ENCODE data around the gene ABLIM2.

Gene ABLIM2

GRCh38 chr4:8085491-8086117 lies 73.0 kb downstream of the ABLIM2 start:
- H2AFZ ChIP-seq (ENCODE audit: low read depth, low read length, severe bottlenecking) = no peak overlapping the region
- H3K9ac ChIP-seq (ENCODE audit: low read length) = no peak overlapping the region
- H3K36me3 ChIP-seq (ENCODE audit: low read length) = no peaks in the 10 kb centered on the region
- no peaks in the 10 kb centered on the region for H3K79me2 ChIP-seq (ENCODE audit: insufficient read depth, low read length)
- H4K20me1 ChIP-seq (ENCODE audit: low read depth, low read length) = no peaks in the 10 kb centered on the region; the same call in 1 of the 2 replicates
- no peak for TF ChIP-seq CTCF (IDR thresholded peaks at IDR 0.05; ENCODE audit: insufficient read depth, low read length, poor library complexity, severe bottlenecking)
- TF ChIP-seq EZH2phosphoT487 (conservative IDR thresholded peaks at IDR 0.05; ENCODE audit: low read length) = no peak
- H3K4me3 ChIP-seq (ENCODE audit: insufficient read depth, low read length, poor library complexity, severe bottlenecking) = no peak overlapping the region
- no peaks in the 10 kb centered on the region for H3F3A ChIP-seq (ENCODE audit: insufficient read depth)
- no peaks in the 10 kb centered on the region for H3K9me3 ChIP-seq (ENCODE audit: insufficient read depth, low read length)
- H3K4me2 ChIP-seq (ENCODE audit: low read depth, low read length, poor library complexity, severe bottlenecking) = no peak overlapping the region
- no peaks in the 10 kb centered on the region for H3K27me3 ChIP-seq (ENCODE audit: low read length)
- H3K27ac ChIP-seq (ENCODE audit: low read depth, low read length) = no peak overlapping the region
- H3K9me2 ChIP-seq (replicated peaks; ENCODE audit: insufficient read depth, low read length) = no peaks in the 10 kb centered on the region

GRCh38 chr4:8084712-8085490 lies 73.7 kb downstream of the ABLIM2 start:
- Histone ChIP-seq H3F3A (ENCODE audit: insufficient read depth) (no peaks in the 10 kb centered on the region), H3K9me3 (ENCODE audit: insufficient read depth, low read length) (no peaks in the 10 kb centered on the region), H3K4me3 (ENCODE audit: insufficient read depth, low read length, poor library complexity, severe bottlenecking) (no peak overlapping the region), H3K27ac (ENCODE audit: low read depth, low read length) (no peak overlapping the region), H3K79me2 (ENCODE audit: insufficient read depth, low read length) (no peaks in the 10 kb centered on the region), H2AFZ (ENCODE audit: low read depth, low read length, severe bottlenecking) (no peak overlapping the region), H3K9ac (ENCODE audit: low read length) (no peak overlapping the region), H3K4me2 (ENCODE audit: low read depth, low read length, poor library complexity, severe bottlenecking) (no peak overlapping the region), H3K36me3 (ENCODE audit: low read length) (no peaks in the 10 kb centered on the region), H3K9me2 (replicated peaks; ENCODE audit: insufficient read depth, low read length) (no peaks in the 10 kb centered on the region), H3K27me3 (ENCODE audit: low read length) (no peaks in the 10 kb centered on the region), H4K20me1 (ENCODE audit: low read depth, low read length) (no peaks in the 10 kb centered on the region)
- TF ChIP-seq CTCF (IDR thresholded peaks at IDR 0.05; ENCODE audit: insufficient read depth, low read length, poor library complexity, severe bottlenecking) = no peak
- TF ChIP-seq EZH2phosphoT487 (conservative IDR thresholded peaks at IDR 0.05; ENCODE audit: low read length) = no peak

- no peak overlapping the region for H3K9ac ChIP-seq (ENCODE audit: low read length)
- no peaks in the 10 kb centered on the region for H4K20me1 ChIP-seq (ENCODE audit: low read depth, low read length)
- no peaks in the 10 kb centered on the region for H3K27me3 ChIP-seq (ENCODE audit: low read length)
- H3K9me2 ChIP-seq (replicated peaks; ENCODE audit: insufficient read depth, low read length) = no peaks in the 10 kb centered on the region
- H3K4me3 ChIP-seq (ENCODE audit: insufficient read depth, low read length, poor library complexity, severe bottlenecking) = no peak overlapping the region
- TF ChIP-seq CTCF (IDR thresholded peaks at IDR 0.05; ENCODE audit: insufficient read depth, low read length, poor library complexity, severe bottlenecking) = no peak
- TF ChIP-seq EZH2phosphoT487 (conservative IDR thresholded peaks at IDR 0.05; ENCODE audit: low read length) = no peak
- H3K36me3 ChIP-seq (ENCODE audit: low read length) = no peaks in the 10 kb centered on the region
- no peak overlapping the region for H3K27ac ChIP-seq (ENCODE audit: low read depth, low read length)
- no peak overlapping the region for H3K4me2 ChIP-seq (ENCODE audit: low read depth, low read length, poor library complexity, severe bottlenecking)
- no peak overlapping the region for H2AFZ ChIP-seq (ENCODE audit: low read depth, low read length, severe bottlenecking)
- no peaks in the 10 kb centered on the region for H3F3A ChIP-seq (ENCODE audit: insufficient read depth)
- no peaks in the 10 kb centered on the region for H3K79me2 ChIP-seq (ENCODE audit: insufficient read depth, low read length)
- H3K9me3 ChIP-seq (ENCODE audit: insufficient read depth, low read length) = no peaks in the 10 kb centered on the region
Observed at GRCh38 chr4:8084031-8084660, 74.5 kb downstream of the ABLIM2 start.
